ENCODE results near the gene ZSCAN22.

DNA sequence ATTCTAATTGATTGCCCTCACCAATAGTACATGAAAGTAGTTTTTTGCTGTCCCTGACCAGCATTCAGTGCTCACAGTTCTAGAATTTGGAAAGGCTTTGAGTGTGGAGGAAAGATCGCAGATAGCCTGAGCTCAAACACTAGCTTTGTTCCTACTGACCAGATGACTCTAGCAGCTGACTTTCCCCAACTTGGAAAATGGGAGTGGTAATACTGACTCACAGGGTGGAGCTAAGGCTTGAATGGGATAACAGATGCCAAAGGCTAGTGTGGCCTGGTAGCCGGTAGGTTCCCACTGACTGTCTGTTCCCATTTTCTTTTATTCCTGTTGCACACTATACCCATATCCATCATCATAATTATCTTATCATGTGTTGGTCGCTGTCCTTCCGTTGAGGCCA is 3.7 kb downstream of the ZSCAN22 start:
- TF ChIP-seq, protein P1, sequence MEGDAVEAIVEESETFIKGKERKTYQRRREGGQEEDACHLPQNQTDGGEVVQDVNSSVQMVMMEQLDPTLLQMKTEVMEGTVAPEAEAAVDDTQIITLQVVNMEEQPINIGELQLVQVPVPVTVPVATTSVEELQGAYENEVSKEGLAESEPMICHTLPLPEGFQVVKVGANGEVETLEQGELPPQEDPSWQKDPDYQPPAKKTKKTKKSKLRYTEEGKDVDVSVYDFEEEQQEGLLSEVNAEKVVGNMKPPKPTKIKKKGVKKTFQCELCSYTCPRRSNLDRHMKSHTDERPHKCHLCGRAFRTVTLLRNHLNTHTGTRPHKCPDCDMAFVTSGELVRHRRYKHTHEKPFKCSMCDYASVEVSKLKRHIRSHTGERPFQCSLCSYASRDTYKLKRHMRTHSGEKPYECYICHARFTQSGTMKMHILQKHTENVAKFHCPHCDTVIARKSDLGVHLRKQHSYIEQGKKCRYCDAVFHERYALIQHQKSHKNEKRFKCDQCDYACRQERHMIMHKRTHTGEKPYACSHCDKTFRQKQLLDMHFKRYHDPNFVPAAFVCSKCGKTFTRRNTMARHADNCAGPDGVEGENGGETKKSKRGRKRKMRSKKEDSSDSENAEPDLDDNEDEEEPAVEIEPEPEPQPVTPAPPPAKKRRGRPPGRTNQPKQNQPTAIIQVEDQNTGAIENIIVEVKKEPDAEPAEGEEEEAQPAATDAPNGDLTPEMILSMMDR (IDR thresholded peaks at IDR 0.05): no peak
- no peak for TF ChIP-seq POLR2A (IDR thresholded peaks at IDR 0.05)

Measured in vagina (tissue), 2 donors.